GM21825 (cell line): ENCODE results near the gene POLR3K.
"Not testable (repeated sequence)": the region's sequence is repeated elsewhere in the genome, so short reads cannot be mapped to it uniquely, and the experiment has no call there.

Source experiments
- ATAC-seq: cut with Tn5 transposase; IDR thresholded peaks from one replicate; pipeline ENCODE4 v1.9.1; 2021; ENCODE audit warnings: mild to moderate bottlenecking, moderate library complexity; ENCODE audit not compliant: unreplicated experiment

Gene POLR3K

DNA sequence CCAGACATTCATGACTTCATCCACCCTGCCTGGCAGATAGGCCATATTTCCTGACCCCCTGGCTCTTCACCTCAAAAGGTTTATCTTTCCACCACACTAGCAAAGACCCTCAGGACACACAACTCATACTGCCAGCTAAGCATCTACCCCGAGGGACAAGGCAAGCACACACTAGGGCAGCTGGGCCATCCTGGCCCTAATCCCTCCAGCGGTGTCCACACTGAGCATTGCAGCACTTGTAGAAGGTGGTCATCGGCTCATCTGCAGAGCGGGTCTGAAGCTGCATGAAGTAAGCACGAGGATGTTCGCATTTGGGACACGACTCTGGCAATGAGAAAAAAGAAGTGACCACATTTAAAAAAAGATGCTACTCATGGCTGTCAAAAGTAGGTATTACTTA is 6.2 kb downstream of the POLR3K start:
- no peak for ATAC-seq

DNA sequence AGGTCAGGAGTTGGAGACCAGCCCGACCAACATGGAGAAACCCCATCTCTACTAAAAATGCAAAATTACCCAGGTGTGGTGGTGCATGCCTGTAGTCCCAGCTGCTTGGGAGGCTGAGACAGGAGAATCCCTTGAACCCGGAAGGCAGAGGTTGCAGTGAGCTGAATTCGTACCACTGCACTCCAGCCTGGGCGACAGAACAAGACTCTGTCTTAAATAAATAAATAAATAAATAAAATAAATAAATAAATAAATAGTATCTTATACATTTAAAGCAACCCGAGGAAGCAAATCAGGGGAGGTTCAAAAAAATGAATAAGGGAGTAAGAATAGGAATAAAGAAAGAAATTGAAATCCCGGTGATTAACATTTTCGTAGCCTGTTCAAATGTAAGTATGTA is 6.9 kb downstream of the POLR3K start:
- not testable (repeated sequence) for ATAC-seq

DNA sequence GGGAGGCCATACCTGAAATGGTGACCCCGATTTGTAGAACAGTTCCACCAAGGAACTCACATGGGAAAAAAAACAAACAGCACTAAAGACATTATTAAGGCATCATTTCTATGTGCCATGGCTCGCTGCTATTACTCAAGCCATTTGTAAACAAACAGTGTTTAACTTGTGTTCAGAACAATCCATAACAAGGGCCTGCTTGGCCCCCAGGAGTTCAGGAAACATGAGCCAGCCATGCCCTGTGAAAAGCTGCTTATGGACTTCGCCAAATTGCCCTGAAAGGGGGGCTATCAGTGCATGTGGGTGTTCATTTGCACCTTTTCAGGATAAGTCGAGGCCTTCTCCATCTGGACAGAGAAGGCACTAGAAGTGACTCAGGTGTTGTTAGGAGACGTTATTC is 8.0 kb downstream of the POLR3K start:
- no peak for ATAC-seq

DNA sequence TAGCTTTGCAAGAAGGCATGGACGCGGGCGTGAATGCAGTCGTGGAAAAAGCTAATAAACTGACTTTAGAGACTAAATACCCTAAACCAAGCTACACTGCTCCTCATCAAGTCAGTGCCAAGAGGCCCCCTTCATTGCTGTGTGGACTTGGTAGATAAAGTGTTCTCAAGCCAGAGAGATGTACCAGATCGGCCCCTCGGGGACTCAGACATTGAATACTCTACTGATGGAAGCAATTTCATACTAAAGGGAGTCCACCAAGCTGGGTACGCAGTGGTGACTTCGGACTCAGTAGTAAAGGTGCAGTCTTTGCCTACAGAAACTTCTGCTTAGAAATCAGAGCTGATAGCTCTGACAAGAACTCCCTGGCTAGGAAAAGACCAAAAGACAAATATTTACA is 8.8 kb downstream of the POLR3K start:
- no peak for ATAC-seq

DNA sequence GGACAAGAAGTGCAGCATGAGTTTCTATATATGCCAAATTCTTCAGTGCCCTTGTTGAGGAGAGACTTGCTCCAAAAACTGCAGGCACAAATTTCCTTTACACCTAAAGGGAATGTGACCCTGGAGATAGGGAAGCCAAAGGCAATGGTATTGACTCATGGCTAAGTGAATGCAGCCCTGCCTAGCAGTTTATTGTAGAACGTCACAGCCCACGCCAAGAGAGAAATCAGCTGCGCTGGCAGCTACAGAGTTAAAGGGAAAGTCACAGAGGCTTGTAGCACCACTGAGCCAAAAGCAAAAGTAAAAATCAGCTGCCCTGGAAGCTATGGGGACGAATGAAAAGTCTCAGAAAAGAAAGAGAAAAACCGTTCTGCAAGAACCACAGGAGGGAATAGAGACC is 10.1 kb downstream of the POLR3K start:
- no peak for ATAC-seq

DNA sequence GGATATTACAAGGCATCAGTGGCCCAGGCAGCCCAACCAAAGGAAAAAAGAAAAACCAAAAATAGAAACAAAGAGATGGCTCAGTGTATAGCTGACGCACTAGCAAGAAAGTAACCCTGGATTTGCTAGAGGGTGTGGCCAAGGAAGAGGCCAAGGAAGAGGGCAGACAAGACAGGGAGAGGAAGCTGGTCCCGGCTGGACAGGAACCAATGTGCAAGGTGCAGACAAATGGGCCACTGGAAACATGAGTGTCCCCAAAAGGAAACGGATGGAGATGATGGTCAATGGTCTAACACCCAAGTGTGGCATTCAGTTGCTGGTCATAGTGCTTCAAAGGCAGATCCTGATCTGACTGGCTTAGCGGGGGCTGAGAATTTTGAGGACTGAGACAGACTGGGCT is 10.7 kb downstream of the POLR3K start:
- ATAC-seq, result no peak

DNA sequence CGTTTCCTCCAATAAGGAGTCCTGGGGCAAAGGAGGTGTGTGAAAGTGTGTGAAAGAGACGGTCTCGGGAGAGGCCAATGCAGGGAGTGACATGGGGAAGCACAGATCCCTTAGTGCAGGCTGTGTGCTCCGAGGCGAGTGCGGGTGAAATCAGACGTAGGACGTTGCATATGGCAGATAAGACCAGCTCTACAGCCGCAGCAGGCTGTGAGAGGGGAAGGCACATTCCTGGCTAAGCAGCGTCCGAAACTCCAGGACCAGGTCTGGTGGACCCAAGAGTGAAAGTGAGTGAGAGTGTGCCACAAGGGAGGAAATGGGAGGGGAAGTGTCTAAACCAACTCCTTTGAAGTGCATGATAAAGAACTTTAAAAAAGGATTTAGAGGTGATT is 11.3 kb downstream of the POLR3K start:
- no peak for ATAC-seq

DNA sequence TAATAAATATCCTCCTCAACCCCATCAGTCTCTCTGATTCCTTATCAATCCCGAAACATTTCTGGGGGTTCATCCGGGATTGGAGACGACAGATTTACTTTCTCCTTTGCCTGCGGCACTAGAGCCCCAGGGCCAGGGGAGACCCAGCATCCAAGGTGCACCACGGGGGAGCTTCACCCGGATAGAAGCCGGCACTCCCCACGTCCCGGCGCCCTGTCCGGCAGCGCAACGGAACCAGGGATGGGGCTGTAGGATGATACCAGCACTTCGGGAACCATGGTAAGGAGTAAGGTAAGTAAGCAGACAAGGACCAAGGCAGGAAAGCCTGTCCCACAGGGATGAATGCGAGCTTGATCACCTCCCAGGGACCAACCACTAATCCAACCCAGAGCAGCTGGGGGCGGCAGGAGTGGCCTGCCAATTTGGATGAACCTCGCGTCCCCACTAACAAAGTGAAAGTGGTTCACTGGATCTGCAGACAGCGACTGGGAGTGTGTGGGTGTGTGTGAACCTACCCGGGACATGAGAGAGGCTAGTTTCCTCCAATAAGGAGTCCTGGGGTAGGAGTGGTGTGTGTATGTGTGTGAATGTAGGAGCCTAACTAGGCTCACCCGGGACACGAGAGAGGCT is 11.9 kb downstream of the POLR3K start:
- ATAC-seq, result no peak

DNA sequence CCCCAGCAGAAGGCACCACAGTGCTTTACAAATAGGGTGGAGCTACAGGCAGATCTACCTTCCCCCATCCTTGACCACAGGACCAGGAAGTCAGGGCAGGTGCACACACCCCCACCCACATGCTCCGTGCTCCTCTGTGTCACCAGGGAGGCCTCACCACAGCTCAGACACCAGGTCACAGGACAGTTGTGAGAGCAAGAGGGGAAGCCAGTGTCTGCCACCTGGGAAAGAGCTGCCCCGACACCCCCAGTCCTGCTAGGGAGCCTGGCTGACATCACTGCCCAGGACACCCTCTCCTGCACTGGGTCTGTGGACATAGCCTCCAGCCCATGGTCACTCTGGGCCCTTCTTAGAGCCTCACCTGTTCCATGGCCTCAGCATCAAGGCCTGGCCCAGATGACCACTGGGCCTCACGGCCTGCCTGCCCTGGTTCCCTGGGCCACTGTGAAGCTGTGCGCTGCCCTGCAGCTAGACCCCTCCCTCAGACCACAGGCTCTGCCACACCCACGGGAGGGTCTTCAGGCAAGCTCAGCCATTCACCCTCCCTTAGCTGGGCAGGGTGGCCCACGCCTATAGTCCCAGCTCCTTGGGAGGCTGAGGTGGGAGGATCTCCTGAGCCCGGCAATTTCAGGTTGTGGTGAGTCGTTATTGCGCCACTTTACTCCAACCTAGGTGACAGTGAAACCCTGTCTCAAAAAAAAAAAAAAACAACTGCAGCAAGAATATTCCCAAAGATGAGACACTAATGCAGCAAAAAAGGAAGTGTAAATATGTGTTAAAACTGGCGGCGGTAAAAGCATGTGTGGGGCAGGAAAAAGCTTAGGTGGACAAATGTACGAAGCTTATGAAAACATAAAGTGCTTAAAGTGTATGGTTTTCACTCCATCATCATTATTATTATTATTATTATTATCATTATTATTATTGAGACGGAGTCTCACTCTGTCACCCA is 14.2 kb downstream of the POLR3K start:
- peak; percentile 72 for ATAC-seq

DNA sequence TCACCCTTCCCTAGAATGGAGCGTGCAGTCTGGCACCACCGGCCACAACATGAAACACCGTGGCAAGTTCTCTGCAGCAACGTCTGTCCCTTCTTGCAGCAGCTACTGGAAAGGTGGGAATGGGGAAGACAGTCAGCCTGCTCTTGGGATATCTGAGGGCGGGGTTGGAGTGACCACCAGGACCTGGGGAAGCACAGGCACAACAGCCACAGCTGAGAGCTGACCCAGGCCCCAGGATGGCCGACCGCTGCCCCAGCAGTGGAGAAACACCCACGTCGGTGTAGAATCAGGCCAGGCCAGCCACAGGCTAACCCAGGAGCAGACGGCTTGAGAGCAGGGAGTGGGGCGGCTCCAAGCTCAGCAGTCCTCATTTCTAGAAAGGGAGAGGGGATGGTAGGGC is 15.2 kb downstream of the POLR3K start:
- ATAC-seq, result not testable (repeated sequence)

DNA sequence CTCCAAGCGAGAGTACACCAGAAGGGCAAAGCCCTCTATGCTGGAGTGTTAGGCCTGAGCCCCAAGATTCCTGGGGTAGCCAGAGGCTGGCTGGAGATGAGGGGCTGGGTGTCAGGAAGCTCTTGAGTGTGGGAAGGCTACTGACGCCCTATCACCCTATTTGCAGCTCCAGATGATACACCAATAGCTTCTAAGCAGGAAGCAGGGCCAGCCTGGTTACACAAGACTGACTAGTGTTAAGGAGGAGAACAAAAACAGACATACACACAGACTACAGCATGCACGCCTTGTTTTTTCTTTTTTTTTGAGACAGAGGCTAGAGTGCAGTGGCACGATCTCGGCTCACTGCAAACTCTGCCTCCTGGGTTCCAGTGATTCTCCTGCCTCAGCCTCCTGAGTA is 15.9 kb downstream of the POLR3K start:
- no peak for ATAC-seq

DNA sequence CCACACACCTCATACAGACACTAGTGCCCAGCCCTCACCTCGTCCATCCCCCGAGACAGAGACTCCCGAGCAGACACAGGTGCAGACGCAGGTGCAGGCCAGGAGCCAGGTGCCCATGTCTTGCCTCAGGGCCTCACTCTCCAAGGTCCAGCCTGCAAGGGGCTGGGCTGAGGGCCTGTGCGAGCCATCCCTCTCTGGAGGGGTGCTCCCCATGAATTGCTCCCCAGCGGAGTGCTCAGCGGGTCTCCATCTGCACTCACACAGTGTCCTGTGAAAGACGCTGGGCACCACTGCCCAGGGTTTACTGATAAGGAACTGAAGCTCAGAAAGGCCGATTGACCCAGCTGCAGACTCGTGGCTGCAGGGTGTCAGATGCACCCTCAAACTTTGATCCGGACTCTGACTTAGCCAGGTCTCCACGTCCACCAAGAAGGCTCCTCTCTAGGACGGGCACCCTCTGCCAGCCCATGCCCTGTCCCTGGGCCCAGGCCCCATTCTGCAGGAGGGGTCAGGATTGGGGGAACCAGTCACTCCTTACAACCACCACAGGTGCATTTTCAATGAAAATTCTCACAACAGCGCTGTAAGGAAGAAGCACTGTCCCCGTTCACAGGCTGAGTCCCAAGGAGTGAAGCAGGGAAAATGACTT is 16.9 kb downstream of the POLR3K start:
- no peak for ATAC-seq

DNA sequence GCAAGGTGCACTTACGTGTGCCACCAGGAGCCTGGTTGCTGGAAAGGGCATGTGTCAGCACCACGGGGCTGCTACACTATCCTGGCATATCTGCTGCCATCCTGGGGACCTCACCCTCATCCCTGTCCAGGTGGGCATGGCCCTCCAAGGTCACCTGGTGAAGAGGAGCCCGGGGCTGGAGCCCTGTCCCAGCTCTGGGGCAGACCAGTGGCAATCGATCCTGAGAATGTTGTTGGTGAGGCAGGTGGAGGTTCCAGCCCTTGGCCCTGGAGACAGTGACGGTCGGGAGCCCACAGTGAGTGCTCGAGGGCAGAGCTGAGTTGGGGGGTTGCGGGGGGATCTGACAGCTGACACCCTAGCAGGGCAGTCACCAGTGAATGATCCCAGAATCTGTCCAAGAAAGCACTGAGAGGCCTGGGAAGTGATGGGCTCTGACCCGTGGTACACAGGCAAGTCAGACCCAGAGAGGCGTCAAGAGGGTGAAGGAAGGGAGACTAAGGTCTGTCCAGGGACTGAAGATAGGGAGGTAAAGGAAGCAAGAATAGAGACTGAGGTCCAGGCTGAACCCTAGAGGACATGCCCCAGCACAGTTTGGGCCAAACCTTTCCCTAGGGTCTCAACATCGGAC is 17.6 kb downstream of the POLR3K start:
- ATAC-seq, result no peak

DNA sequence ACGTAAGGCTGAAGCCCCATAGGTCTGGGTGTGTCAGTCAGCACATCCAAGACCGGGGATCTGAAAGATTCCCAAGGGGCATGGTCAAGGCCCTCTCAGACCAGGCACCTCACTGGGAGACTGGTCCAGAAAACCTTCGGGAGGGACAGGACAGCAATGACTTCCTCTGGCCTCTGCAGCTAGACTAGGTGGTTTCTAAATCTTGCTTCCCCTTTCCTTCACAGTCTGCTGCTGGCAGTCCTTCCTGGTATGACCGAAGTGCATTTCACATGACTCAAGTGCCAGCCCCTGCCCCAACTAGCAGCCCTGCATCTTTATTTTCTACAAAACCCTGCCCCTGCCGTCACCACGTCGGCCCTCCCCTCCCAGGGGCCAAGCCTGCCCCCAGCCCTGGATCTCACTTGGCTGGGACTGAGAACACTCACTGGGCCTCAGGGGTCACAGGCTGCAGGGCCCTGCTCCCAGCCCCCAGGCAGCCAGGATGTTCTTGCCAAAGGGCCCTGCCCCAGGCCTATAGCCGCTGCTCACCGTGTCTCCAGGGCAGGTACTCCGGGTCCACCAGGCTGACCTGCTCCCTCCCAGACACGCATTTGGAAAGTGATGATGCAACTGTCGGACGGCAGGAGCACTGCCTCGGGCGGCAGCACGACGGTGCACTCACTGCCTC is 18.3 kb downstream of the POLR3K start:
- no peak for ATAC-seq

DNA sequence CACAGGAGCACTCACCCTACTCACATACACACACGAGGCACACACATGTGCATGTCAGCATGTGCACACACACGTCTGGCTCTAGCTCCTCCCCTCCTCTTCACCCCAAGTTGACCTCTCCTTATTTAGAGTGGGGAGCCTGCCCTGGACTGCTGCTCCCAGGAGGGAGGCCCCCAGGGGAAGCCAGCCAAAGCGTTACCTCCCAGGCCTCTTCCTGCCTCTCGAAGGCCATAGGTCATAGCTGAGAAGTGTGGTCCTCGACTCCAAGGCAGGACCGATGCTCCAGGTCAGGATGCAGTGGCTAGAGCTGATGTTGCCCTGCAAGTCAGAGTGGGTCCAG is 18.8 kb downstream of the POLR3K start:
- ATAC-seq, result no peak

DNA sequence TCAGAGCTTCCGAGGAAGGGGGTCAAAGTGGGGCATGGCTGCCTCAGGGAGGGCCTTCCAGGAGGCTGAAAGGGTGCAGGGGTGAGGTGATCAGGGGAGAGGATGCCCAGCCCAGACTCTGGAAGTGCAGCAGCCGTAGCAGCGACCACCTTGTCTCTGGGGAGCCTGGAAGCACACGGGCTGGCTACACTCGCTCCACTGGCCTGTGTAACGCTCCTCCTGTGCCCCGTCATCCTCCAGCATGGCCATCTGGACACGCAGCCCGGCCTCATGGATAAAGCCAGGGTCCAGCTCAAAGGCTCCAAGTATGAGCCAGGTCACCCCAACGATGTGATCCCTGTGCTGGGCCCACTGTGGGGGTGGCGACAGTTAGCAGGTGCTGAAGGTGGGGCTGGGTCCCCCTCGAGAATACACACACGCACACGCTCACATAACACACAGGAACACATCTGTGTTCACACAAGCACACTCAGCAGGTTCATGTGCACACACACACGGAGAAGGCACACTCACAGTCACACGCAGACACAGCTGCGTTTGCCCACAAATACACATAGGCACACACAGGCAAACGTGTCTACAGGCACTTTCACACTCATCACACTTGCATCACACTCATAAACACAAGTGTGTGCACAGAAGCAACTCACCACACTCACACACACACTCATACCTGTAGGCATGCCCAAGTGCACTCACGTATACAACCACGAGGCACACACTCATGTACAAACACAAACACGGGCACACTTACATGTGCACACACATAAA is 19.3 kb downstream of the POLR3K start:
- no peak for ATAC-seq

DNA sequence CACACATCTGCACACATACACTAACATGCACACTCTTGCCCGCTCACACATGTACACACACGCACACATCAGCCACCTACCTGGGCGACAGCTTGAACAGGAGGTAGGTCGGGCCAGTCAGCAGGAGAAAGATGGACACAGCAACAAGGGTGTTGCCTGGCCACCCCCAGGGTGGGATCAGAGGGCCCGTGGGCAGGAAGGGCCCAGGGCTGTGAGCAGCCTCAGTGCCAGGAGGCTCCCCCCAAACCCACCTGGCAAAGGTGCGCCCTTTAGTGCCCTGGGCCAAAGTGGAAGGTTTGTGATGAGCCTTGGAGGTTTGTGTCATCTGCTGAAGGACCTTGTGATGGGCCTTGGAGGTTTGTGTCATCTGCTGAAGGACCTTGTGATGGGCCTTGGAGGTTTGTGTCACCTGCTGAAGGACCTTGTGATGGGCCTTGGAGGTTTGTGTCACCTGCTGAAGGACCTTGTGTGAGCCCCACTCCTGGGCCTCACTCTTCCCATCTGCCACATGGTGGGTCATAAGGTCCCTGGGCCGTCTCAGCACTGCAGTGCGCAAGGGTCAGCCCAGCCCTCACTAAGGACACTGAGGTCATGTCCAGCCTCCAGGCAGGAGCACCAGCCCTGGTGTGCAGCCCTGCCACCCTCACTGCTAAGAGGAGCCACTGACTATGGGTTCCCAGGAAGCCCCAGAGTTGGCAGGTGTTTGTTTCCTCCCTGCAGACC is 20.1 kb downstream of the POLR3K start:
- ATAC-seq, result not testable (repeated sequence)

DNA sequence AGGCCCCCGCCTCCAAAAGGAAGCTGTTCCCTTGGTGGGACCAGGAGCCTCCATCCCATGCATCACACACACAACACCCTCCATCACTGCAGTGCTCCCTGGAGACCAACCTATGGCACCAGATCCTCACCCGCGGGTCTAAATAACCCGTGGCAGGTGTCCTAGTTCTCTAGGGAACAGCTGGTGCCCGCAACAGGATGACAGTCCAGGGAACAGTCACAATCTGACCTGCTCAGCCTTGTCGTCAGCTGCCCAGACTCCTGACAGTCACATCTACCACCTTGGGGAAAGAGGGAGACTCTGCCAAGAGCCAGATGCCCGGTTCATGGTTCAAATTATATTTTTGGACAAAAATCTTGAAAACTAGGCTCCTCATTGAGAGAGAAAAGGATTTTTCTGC is 22.8 kb downstream of the POLR3K start:
- not testable (repeated sequence) for ATAC-seq

DNA sequence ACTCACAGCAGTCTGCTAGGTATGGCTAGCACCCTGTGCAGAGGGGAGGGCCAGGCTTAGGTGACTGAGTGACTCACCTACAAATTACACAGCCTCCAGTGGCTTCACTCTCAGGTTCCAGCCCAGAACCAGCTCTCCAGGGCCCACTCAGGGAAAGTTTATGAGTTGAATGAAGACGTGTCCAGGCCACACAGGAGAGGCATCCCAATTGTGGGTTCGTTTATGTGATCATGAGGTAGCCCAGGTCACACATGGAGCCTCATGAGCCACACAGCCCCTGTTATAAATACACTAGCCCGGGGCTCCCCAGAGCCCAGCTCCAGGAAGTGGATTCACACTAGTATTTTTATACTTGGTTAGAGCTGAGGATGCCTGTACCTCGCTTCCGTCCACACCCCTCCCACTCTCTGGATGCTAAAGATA is 27.5 kb downstream of the POLR3K start:
- ATAC-seq, result not testable (repeated sequence)

DNA sequence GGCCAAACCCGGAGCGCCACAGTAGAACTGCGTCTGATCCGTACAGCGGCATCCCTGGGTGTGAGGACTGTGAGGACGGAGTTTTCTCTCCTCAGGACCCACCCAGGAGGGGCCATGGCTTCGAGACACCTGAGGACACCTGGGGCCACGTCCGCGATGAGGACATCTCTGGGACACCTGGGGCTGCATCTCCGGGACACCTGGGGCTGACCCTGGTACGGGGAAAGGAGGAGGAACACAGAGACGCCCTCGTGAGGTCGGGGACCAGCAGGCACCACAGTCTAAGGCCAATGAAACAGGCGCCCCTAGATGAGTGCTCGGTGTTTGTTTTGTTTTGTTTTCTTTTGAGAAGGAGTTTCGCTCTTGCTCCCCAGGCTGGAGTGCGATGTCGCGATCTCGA is 29.3 kb downstream of the POLR3K start:
- not testable (repeated sequence) for ATAC-seq
